Measurements from ENCODE around the gene HEY2. TPM values are rescaled to one million over a fixed set of nuclear protein-coding genes. Genes with fewer than 3 reads are reported as not detected.
A peak's percentile ranks its signal among the peaks of the same experiment; 100 is the strongest.

Gene HEY2
- total and polyA plus RNA-seq, 4 experiments from 2014 or later: 0.14 to 0.20 TPM; not detected in 2

DNA sequence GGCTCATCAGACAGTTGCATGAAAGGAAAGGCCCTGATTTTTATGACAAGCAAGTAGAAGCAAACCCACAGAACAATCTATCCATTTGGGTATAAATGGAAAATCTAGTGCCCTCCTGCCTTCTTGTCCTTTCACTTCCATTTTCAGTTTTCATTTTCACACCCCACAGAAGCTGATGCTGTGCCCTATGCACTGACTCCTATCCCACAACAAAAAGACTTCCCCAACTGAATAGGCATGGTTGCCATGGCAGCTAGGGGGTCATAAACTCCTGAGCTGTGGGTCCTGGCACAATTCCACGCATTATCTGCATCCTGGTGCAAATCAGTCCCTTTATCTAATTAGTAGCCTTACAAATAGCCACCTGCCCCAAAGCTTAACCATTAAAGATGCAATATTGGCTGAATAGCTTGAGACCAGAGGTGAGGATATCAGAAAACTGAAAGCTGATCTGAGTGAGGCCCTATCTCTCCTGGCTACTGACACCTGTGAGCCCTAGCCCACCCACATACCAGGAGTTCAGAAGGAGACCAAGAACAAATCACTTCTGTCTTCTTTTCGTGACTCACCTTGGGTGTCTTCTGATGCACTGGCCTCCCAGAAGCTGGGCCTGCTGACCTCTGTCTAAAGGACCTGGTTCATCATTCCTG, 34.9 kb upstream of the HEY2 start:
- peak overlapping the region in 1 of 7 donors; percentile 29 for H3K27ac Mint-ChIP-seq
- peaks cover 0 to 4% (median 0%) of the 10 kb centered on the region in 4 donors for H3K4me1 Mint-ChIP-seq
- H3K36me3 ChIP-seq (ENCODE audit: insufficient read depth, low read length): no peaks in the 10 kb centered on the region
- CTCF ChIA-PET (ENCODE audit: partially characterized antibody): no interaction called here
- H3K9me3 ChIP-seq (ENCODE audit: control insufficient read depth in 1 of 2, low read length in 2 of 2): no peaks in the 10 kb centered on the region
- POLR2A ChIA-PET (ENCODE audit: partially characterized antibody): no interaction called here
- intact Hi-C loops (cut with micrococcal nuclease): no loop called here
- no peak for DNase-seq
- no peak overlapping the region for H3K27ac ChIP-seq (ENCODE audit: low read depth, low read length)
- H3K4me1 ChIP-seq (ENCODE audit: insufficient read depth, low read length): no peaks in the 10 kb centered on the region
- H3K9me3 Mint-ChIP-seq: peaks cover 0 to 10% (median 6%) of the 10 kb centered on the region in 8 donors
- H3K4me3 ChIP-seq (ENCODE audit: low read length in 2 of 2): no peak overlapping the region
- H3K27me3 Mint-ChIP-seq: peaks cover 1 to 3% of the 10 kb centered on the region in 2 donors
- H3K27me3 ChIP-seq (ENCODE audit: insufficient read depth, low read length): no peaks in the 10 kb centered on the region
- no peaks in the 10 kb centered on the region for H3K36me3 Mint-ChIP-seq
- no peak overlapping the region for H3K4me3 Mint-ChIP-seq

DNA sequence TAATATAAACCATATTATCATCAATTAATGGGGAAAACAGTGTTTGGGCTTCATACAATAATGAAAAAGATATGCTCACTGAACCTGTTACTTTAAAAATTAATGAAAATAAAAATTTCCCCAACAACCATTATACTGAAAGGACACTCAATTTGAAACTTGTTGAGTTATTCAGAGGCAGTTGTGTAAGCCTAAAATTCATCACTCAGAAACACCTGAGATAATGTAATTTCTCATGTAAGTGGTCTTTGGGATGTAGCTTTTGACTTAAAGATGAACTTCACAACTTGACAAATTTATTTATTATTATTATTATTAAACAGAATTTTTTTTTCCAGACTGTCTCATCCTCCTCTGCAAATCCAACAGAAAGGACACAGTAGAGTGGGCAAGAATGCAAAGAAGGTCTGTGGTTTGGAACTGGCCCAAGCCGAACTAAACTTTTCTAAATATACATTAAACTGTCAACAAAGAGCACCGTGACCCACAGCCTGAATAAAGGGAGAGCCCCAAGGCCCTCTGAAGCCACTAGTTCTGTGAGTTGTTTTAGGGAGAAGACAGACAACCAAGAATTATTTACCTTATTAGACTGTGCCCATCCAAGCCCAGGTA, 32.2 kb upstream of the HEY2 start:
- Histone ChIP-seq H3K27me3 (ENCODE audit: insufficient read depth, low read length) (no peaks in the 10 kb centered on the region), H3K9me3 (ENCODE audit: control insufficient read depth in 1 of 2, low read length in 2 of 2) (no peaks in the 10 kb centered on the region), H3K36me3 (ENCODE audit: insufficient read depth, low read length) (no peaks in the 10 kb centered on the region), H3K4me1 (ENCODE audit: insufficient read depth, low read length) (no peaks in the 10 kb centered on the region), H3K4me3 (ENCODE audit: low read length in 2 of 2) (no peak overlapping the region), H3K27ac (ENCODE audit: low read depth, low read length) (no peak overlapping the region)
- Mint-ChIP-seq H3K4me3 (no peak overlapping the region), H3K4me1 (peaks cover 0 to 4% (median 0%) of the 10 kb centered on the region in 4 donors), H3K9me3 (peaks cover 0 to 4% (median 0%) of the 10 kb centered on the region in 8 donors), H3K27ac (no peak overlapping the region), H3K36me3 (no peaks in the 10 kb centered on the region), H3K27me3 (peaks cover 4 to 14% of the 10 kb centered on the region in 2 donors)
- intact Hi-C loops (cut with micrococcal nuclease): no loop called here
- CTCF ChIA-PET (ENCODE audit: partially characterized antibody): no interaction called here
- DNase-seq: no peak
- POLR2A ChIA-PET (ENCODE audit: partially characterized antibody): no interaction called here

DNA sequence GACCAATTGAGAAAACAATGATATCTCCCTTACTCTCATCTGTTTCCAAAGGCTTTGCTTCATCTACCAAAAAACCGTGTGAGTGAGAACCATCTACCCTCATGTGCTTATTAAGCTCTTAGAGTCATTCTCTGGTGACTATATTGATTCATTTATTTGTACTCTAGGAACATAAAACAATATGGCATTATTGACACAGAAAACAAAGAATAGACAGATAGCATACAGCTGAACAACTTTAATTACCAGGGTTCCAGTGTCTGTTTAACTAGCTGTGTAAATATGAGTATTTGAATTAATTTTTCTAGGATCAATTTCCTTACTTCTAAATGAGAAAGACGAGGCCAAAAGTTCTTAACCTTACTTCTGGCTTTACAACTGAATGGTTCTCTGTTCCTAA, 31.3 kb upstream of the HEY2 start:
- Histone ChIP-seq H3K4me1 (ENCODE audit: insufficient read depth, low read length) (no peaks in the 10 kb centered on the region), H3K36me3 (ENCODE audit: insufficient read depth, low read length) (no peaks in the 10 kb centered on the region), H3K27ac (ENCODE audit: low read depth, low read length) (no peak overlapping the region), H3K4me3 (ENCODE audit: low read length in 2 of 2) (no peak overlapping the region), H3K9me3 (ENCODE audit: control insufficient read depth in 1 of 2, low read length in 2 of 2) (no peaks in the 10 kb centered on the region), H3K27me3 (ENCODE audit: insufficient read depth, low read length) (no peaks in the 10 kb centered on the region)
- H3K27me3 Mint-ChIP-seq: peaks cover 4 to 17% of the 10 kb centered on the region in 2 donors
- ChIA-PET POLR2A (ENCODE audit: partially characterized antibody) (no interaction called here), CTCF (ENCODE audit: partially characterized antibody) (interaction anchor here (1.5 kb wide), 1 partner anchor 35 kb away, joined by 4 read pairs; no protein-coding TSS in a partner anchor)
- H3K27ac Mint-ChIP-seq: no peak overlapping the region
- intact Hi-C loops (cut with micrococcal nuclease): no loop called here
- DNase-seq: no peak
- no peak overlapping the region for H3K4me3 Mint-ChIP-seq
- H3K36me3 Mint-ChIP-seq: no peaks in the 10 kb centered on the region
- peaks cover 0 to 4% (median 0%) of the 10 kb centered on the region in 8 donors for H3K9me3 Mint-ChIP-seq
- peaks cover 0 to 4% (median 0%) of the 10 kb centered on the region in 4 donors for H3K4me1 Mint-ChIP-seq

GRCh38 chr6:125722886-125723285, 26.5 kb upstream of the HEY2 start:
- no peaks in the 10 kb centered on the region for H3K36me3 ChIP-seq (ENCODE audit: insufficient read depth, low read length)
- intact Hi-C loops (cut with micrococcal nuclease): no loop called here
- ChIA-PET POLR2A (ENCODE audit: partially characterized antibody) (no interaction called here), CTCF (ENCODE audit: partially characterized antibody) (no interaction called here)
- no peaks in the 10 kb centered on the region for H3K9me3 ChIP-seq (ENCODE audit: control insufficient read depth in 1 of 2, low read length in 2 of 2)
- Mint-ChIP-seq H3K9me3 (peaks cover 0 to 4% (median 0%) of the 10 kb centered on the region in 8 donors), H3K4me3 (no peak overlapping the region), H3K27ac (no peak overlapping the region), H3K36me3 (no peaks in the 10 kb centered on the region), H3K4me1 (no peaks in the 10 kb centered on the region), H3K27me3 (peaks cover 12 to 26% of the 10 kb centered on the region in 2 donors)
- no peak overlapping the region for H3K27ac ChIP-seq (ENCODE audit: low read depth, low read length)
- DNase-seq: no peak
- H3K4me1 ChIP-seq (ENCODE audit: insufficient read depth, low read length): no peaks in the 10 kb centered on the region
- no peaks in the 10 kb centered on the region for H3K27me3 ChIP-seq (ENCODE audit: insufficient read depth, low read length)
- no peak overlapping the region for H3K4me3 ChIP-seq (ENCODE audit: low read length in 2 of 2)

GRCh38 chr6:125727216-125727615, 22.2 kb upstream of the HEY2 start:
- H3K27ac Mint-ChIP-seq: no peak overlapping the region
- peaks cover 12 to 13% of the 10 kb centered on the region in 2 donors for H3K27me3 Mint-ChIP-seq
- H3K36me3 ChIP-seq (ENCODE audit: insufficient read depth, low read length): no peaks in the 10 kb centered on the region
- H3K27ac ChIP-seq (ENCODE audit: low read depth, low read length): no peak overlapping the region
- DNase-seq: no peak
- no peak overlapping the region for H3K4me3 Mint-ChIP-seq
- no peak overlapping the region for H3K4me3 ChIP-seq (ENCODE audit: low read length in 2 of 2)
- H3K4me1 ChIP-seq (ENCODE audit: insufficient read depth, low read length): no peaks in the 10 kb centered on the region
- ChIA-PET CTCF (ENCODE audit: partially characterized antibody) (no interaction called here), POLR2A (ENCODE audit: partially characterized antibody) (no interaction called here)
- no peaks in the 10 kb centered on the region for H3K27me3 ChIP-seq (ENCODE audit: insufficient read depth, low read length)
- H3K4me1 Mint-ChIP-seq: no peaks in the 10 kb centered on the region
- intact Hi-C loops (cut with micrococcal nuclease): no loop called here
- no peaks in the 10 kb centered on the region for H3K36me3 Mint-ChIP-seq
- H3K9me3 ChIP-seq (ENCODE audit: control insufficient read depth in 1 of 2, low read length in 2 of 2): no peaks in the 10 kb centered on the region
- H3K9me3 Mint-ChIP-seq: no peaks in the 10 kb centered on the region

DNA sequence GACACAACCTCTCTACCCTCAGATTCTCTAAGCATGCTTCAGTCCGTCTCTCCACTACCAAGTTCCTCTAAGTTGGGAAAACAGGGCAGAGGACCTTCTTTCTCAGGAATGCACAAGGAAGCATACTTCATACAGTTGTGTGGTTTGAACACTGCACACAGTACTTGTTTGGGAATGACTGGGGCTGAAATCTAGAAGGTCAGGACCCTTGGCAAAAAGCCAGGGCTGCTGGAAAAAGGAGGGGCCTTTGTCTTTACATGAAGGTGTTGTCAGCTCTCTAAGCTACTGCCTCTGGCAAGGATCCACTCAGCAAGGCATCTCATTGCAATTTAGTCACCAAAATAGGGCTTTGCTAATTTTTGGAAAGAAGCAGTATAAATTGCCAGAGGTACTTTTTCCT, 20.7 kb upstream of the HEY2 start:
- intact Hi-C loops (cut with micrococcal nuclease): no loop called here

DNA sequence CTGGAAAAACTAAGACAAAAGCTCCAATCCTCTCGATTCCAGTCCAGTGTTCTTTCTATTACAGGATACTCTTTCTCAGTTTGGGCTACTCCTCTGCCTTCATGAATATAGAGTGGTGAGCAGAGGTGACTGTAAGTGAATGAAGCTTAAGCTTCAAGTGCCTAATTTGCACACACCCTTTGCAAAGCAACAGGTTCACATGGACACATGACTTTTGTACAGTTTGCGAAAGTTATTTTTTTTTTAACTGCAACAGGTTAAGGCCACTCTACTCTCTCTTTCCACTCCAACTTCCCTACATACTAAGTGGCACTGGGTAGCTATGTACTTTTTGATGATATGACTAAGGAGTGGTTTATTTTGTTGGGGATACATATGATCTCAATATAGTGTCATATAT, 19.4 kb upstream of the HEY2 start:
- Mint-ChIP-seq H3K27ac (no peak overlapping the region), H3K4me1 (no peaks in the 10 kb centered on the region), H3K36me3 (no peaks in the 10 kb centered on the region), H3K4me3 (no peak overlapping the region), H3K9me3 (no peaks in the 10 kb centered on the region), H3K27me3 (peaks cover 16 to 20% of the 10 kb centered on the region in 2 donors)
- intact Hi-C loops (cut with micrococcal nuclease): no loop called here
- ChIA-PET POLR2A (ENCODE audit: partially characterized antibody) (no interaction called here), CTCF (ENCODE audit: partially characterized antibody) (no interaction called here)
- Histone ChIP-seq H3K9me3 (ENCODE audit: control insufficient read depth in 1 of 2, low read length in 2 of 2) (no peaks in the 10 kb centered on the region), H3K27ac (ENCODE audit: low read depth, low read length) (no peak overlapping the region), H3K4me1 (ENCODE audit: insufficient read depth, low read length) (no peaks in the 10 kb centered on the region), H3K36me3 (ENCODE audit: insufficient read depth, low read length) (no peaks in the 10 kb centered on the region), H3K27me3 (ENCODE audit: insufficient read depth, low read length) (no peaks in the 10 kb centered on the region), H3K4me3 (ENCODE audit: low read length in 2 of 2) (no peak overlapping the region)
- no peak for DNase-seq

More for the DNA sequence above, 20.7 kb upstream of the HEY2 start:
- H3K36me3 Mint-ChIP-seq: no peaks in the 10 kb centered on the region
- no peaks in the 10 kb centered on the region for H3K9me3 ChIP-seq (ENCODE audit: control insufficient read depth in 1 of 2, low read length in 2 of 2)
- H3K27ac ChIP-seq (ENCODE audit: low read depth, low read length): no peak overlapping the region
- H3K27me3 Mint-ChIP-seq: peaks cover 15 to 20% of the 10 kb centered on the region in 2 donors
- no peak overlapping the region for H3K27ac Mint-ChIP-seq
- ChIA-PET POLR2A (ENCODE audit: partially characterized antibody) (no interaction called here), CTCF (ENCODE audit: partially characterized antibody) (no interaction called here)
- H3K4me1 Mint-ChIP-seq: no peaks in the 10 kb centered on the region
- H3K9me3 Mint-ChIP-seq: no peaks in the 10 kb centered on the region
- no peak overlapping the region for H3K4me3 ChIP-seq (ENCODE audit: low read length in 2 of 2)
- H3K27me3 ChIP-seq (ENCODE audit: insufficient read depth, low read length): no peaks in the 10 kb centered on the region
- no peaks in the 10 kb centered on the region for H3K4me1 ChIP-seq (ENCODE audit: insufficient read depth, low read length)
- no peak overlapping the region for H3K4me3 Mint-ChIP-seq
- DNase-seq: no peak
- H3K36me3 ChIP-seq (ENCODE audit: insufficient read depth, low read length): no peaks in the 10 kb centered on the region
